WTC11 (cell line): ENCODE measurements around the gene KIF6. TPM values are rescaled to one million over a fixed set of nuclear protein-coding genes. Genes with fewer than 3 reads are reported as not detected.

ENCODE experiments used
- ATAC-seq: fragments of 200-7000 bp; cut with Tn5 transposase; 2 replicates; pipeline ENCODE4 v1.10.0; 2021; ENCODE audit warnings: mild to moderate bottlenecking, moderate library complexity
- CTCF ChIA-PET: fragments of 300-600 bp; sonication (Branson Sonifier 250); formaldehyde crosslinking; loops from one replicate; lab custom pipeline; 2021; ENCODE audit warnings: antibody characterized with exemption; lab: Charles Lee
- POLR2A ChIA-PET: fragments of 350-600 bp; sonication (Branson Sonifier 250); formaldehyde crosslinking; loops from one replicate; lab custom pipeline; 2021; ENCODE audit warnings: antibody characterized with exemption; lab: Charles Lee
- DNase-seq: peaks from one replicate; pipeline ENCODE4 v3.0.0; 2021; ENCODE audit warnings: low spot score
- H3K27ac Mint-ChIP-seq: 2 replicates; pipeline ENCODE4 v1.8.0; 2021; ENCODE audit warnings: mixed read lengths
- H3K27me3 Mint-ChIP-seq: 2 replicates; pipeline ENCODE4 v1.8.0; 2021; ENCODE audit warnings: low read depth, mild to moderate bottlenecking, moderate library complexity, mixed read lengths
- H3K36me3 Mint-ChIP-seq: 2 replicates; pipeline ENCODE4 v1.8.0; 2021; ENCODE audit warnings: mixed read lengths
- H3K4me1 Mint-ChIP-seq: 2 replicates; pipeline ENCODE4 v1.8.0; 2022; ENCODE audit warnings: mixed read lengths
- H3K4me3 Mint-ChIP-seq: 2 replicates; pipeline ENCODE4 v1.8.0; 2021; ENCODE audit warnings: mild to moderate bottlenecking, moderate library complexity, mixed read lengths
- H3K9me3 Mint-ChIP-seq: 2 replicates; pipeline ENCODE4 v1.8.0; 2021; ENCODE audit warnings: mixed read lengths
- EMX1 ChIP-seq: fragments of 250-450 bp; sonication (Bioruptor Pico); IDR thresholded peaks from 2 replicates; pipeline ENCODE4 v1.8.0; 2021; ENCODE audit warnings: mild to moderate bottlenecking
- ESRRA ChIP-seq: sonication (generic); formaldehyde crosslinking; IDR thresholded peaks from 2 replicates; pipeline ENCODE4 v1.8.1; 2022; ENCODE audit warnings: mild to moderate bottlenecking, missing genetic modification reagents, borderline replicate concordance
- GRHL2 ChIP-seq: fragments of 250-450 bp; sonication (Bioruptor Pico); IDR thresholded peaks from 2 replicates; pipeline ENCODE4 v1.8.0; 2022; ENCODE audit warnings: mild to moderate bottlenecking, moderate library complexity; ENCODE audit not compliant: insufficient replicate concordance, severe bottlenecking
- JUN ChIP-seq: sonication (generic); formaldehyde crosslinking; IDR thresholded peaks from 2 replicates; pipeline ENCODE4 v1.8.0; 2023; ENCODE audit warnings: mild to moderate bottlenecking, missing genetic modification reagents
- KAT7 ChIP-seq: sonication (generic); formaldehyde crosslinking; IDR thresholded peaks from 2 replicates; pipeline ENCODE4 v1.8.1; 2023; ENCODE audit warnings: missing genetic modification reagents, mild to moderate bottlenecking, borderline replicate concordance
- NFE2L1 ChIP-seq: sonication (generic); formaldehyde crosslinking; IDR thresholded peaks from 2 replicates; pipeline ENCODE4 v1.8.1; 2023; ENCODE audit warnings: missing genetic modification reagents
- SOX15 ChIP-seq: fragments of 250-450 bp; sonication (Bioruptor Pico); IDR thresholded peaks from 2 replicates; pipeline ENCODE4 v1.9.0; 2021; ENCODE audit warnings: mild to moderate bottlenecking
- TP53 ChIP-seq: sonication (generic); formaldehyde crosslinking; IDR thresholded peaks from 2 replicates; pipeline ENCODE4 v1.8.1; 2023; ENCODE audit warnings: mild to moderate bottlenecking, missing genetic modification reagents
- ZBTB21 ChIP-seq: sonication (generic); formaldehyde crosslinking; IDR thresholded peaks from 2 replicates; pipeline ENCODE4 v1.8.1; 2023; ENCODE audit warnings: mild to moderate bottlenecking, missing genetic modification reagents, borderline replicate concordance
- ZNF423 ChIP-seq: fragments of 250-450 bp; sonication (Bioruptor Pico); IDR thresholded peaks from 2 replicates; pipeline ENCODE4 v2.1.2; 2022; ENCODE audit warnings: mild to moderate bottlenecking, moderate library complexity
- ZNF671 ChIP-seq: fragments of 250-450 bp; sonication (Bioruptor Pico); IDR thresholded peaks from 2 replicates; pipeline ENCODE4 v1.8.0; 2021; ENCODE audit warnings: mild to moderate bottlenecking
- total RNA-seq: library from RNA; stranded (reverse); gene quantifications from 3 replicates; pipeline ENCODE4 v1.2.3, GENCODE V29; 2021
- TF ChIP-seq, protein P1 (sequence below): sonication (generic); formaldehyde crosslinking; IDR thresholded peaks from 2 replicates; pipeline ENCODE4 v1.8.0; 2022; ENCODE audit warnings: missing genetic modification reagents
- TF ChIP-seq, protein P2 (sequence below): fragments of 250-450 bp; sonication (Bioruptor Pico); IDR thresholded peaks from 2 replicates; pipeline ENCODE4 v1.9.0; 2021; ENCODE audit warnings: mild to moderate bottlenecking
- TF ChIP-seq, protein P3 (sequence below): sonication (generic); formaldehyde crosslinking; conservative IDR thresholded peaks from 2 replicates; pipeline ENCODE4 v1.8.1; 2022; ENCODE audit warnings: mild to moderate bottlenecking, missing genetic modification reagents
- TF ChIP-seq, protein P4 (sequence below): sonication (generic); formaldehyde crosslinking; IDR thresholded peaks from 2 replicates; pipeline ENCODE4 v1.8.1; 2022; ENCODE audit warnings: missing genetic modification reagents, borderline replicate concordance
- TF ChIP-seq, protein P5 (sequence below): fragments of 250-450 bp; sonication (Bioruptor Pico); IDR thresholded peaks from 2 replicates; pipeline ENCODE4 v1.9.0; 2021; ENCODE audit warnings: mild to moderate bottlenecking
- TF ChIP-seq, protein P6 (sequence below): sonication (generic); formaldehyde crosslinking; IDR thresholded peaks from 2 replicates; pipeline ENCODE4 v1.8.0; 2022; ENCODE audit warnings: mild to moderate bottlenecking, missing genetic modification reagents
- TF ChIP-seq, protein P7 (sequence below): fragments of 250-450 bp; sonication (Bioruptor Pico); IDR thresholded peaks from 2 replicates; pipeline ENCODE4 v1.8.0; 2021; ENCODE audit warnings: mild to moderate bottlenecking

Gene KIF6
- total RNA-seq, 1 experiment from 2014 or later = 0.57 TPM

DNA sequence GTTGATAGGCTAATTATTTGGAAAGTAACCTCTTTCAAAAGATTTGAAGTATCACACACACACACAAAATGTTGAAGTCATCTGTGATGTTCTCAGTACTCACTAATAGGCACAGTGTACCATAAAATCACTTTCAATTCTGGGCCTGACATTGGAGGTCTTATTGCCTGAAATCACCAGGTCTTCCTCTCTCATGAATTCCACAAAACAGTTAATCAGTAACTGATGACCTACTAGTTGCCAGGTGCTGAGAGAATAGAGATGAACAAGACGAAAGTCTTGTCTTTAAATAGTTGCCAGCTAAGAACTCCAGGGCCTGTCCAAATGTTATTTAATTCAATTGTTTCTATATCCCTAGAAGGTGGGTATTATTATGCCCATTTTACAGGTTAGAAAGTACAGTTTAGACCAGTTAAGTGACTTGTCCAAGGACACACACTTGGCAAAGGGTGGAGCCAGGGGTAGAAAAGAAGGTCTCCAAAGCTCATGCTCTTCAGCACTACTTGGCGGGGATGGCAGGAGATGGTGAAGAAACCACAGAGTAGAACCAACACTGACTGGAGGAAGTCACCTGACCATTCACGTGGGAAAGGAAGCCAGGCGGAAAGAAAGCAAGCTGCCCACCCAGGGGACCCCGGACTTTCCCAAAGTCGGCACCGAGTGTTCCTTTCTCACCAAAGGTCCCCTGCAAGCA is 116.4 kb downstream of the KIF6 start (continued):
- TF ChIP-seq EMX1 = no peak
- TF ChIP-seq NFE2L1 (CRISPR knock-in tag) = no peak
- TF ChIP-seq ZBTB21 (CRISPR knock-in tag) = no peak
- TF ChIP-seq JUN (CRISPR knock-in tag) = no peak
- TF ChIP-seq, protein P1, sequence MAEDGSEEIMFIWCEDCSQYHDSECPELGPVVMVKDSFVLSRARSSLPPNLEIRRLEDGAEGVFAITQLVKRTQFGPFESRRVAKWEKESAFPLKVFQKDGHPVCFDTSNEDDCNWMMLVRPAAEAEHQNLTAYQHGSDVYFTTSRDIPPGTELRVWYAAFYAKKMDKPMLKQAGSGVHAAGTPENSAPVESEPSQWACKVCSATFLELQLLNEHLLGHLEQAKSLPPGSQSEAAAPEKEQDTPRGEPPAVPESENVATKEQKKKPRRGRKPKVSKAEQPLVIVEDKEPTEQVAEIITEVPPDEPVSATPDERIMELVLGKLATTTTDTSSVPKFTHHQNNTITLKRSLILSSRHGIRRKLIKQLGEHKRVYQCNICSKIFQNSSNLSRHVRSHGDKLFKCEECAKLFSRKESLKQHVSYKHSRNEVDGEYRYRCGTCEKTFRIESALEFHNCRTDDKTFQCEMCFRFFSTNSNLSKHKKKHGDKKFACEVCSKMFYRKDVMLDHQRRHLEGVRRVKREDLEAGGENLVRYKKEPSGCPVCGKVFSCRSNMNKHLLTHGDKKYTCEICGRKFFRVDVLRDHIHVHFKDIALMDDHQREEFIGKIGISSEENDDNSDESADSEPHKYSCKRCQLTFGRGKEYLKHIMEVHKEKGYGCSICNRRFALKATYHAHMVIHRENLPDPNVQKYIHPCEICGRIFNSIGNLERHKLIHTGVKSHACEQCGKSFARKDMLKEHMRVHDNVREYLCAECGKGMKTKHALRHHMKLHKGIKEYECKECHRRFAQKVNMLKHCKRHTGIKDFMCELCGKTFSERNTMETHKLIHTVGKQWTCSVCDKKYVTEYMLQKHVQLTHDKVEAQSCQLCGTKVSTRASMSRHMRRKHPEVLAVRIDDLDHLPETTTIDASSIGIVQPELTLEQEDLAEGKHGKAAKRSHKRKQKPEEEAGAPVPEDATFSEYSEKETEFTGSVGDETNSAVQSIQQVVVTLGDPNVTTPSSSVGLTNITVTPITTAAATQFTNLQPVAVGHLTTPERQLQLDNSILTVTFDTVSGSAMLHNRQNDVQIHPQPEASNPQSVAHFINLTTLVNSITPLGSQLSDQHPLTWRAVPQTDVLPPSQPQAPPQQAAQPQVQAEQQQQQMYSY (CRISPR knock-in tag) = no peak
- no peak for TF ChIP-seq ZNF423 (CRISPR knock-in tag)
- TF ChIP-seq, protein P2, sequence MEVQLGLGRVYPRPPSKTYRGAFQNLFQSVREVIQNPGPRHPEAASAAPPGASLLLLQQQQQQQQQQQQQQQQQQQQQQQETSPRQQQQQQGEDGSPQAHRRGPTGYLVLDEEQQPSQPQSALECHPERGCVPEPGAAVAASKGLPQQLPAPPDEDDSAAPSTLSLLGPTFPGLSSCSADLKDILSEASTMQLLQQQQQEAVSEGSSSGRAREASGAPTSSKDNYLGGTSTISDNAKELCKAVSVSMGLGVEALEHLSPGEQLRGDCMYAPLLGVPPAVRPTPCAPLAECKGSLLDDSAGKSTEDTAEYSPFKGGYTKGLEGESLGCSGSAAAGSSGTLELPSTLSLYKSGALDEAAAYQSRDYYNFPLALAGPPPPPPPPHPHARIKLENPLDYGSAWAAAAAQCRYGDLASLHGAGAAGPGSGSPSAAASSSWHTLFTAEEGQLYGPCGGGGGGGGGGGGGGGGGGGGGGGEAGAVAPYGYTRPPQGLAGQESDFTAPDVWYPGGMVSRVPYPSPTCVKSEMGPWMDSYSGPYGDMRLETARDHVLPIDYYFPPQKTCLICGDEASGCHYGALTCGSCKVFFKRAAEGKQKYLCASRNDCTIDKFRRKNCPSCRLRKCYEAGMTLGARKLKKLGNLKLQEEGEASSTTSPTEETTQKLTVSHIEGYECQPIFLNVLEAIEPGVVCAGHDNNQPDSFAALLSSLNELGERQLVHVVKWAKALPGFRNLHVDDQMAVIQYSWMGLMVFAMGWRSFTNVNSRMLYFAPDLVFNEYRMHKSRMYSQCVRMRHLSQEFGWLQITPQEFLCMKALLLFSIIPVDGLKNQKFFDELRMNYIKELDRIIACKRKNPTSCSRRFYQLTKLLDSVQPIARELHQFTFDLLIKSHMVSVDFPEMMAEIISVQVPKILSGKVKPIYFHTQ (CRISPR knock-in tag) = no peak
- no peak for TF ChIP-seq TP53 (CRISPR knock-in tag)
- no peak for TF ChIP-seq SOX15

DNA sequence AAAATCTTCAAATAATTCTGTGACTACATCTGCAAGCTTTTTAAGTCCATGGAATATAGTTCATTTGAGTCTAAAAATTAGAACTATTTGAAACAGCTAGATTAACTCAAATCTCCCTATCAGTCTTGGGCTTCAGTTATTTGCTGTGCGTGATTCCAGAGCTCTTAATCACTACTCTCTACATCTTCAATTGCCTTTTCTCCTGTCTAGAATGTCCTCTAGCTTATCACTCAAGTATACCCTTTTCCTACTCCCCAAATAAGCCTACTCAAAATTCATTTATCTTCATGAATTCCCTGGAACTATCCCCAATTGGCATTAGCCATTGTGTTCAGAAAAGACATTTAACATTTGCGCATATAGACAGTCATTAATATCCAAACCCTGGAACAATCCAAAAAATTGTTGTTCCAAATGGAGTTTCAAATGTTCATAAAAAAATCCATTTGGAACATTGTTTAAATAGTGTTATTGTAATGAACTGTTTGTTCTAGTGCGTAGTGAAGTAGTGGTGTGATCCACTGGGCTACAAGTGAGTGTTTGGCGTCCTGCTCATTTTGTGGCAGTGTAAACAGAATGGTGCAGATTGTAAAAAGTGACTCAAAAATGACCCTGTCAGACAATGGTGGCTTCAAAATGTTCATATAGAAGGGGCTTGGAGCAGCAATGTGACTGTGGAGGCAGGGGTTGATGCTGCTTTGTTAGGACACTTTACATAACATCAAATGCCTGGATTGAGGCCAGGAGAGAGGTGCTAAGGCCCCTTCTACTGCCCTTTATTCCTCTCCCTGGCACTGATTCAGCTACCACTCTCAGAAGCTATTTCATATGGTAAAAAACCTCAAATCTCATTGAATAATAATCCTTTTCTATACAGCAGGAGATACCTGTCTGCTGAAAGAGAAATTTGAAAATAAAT is 122.3 kb downstream of the KIF6 start:
- no peak for ATAC-seq
- no peak for DNase-seq
- no peaks in the 10 kb centered on the region for H3K27me3 Mint-ChIP-seq
- ChIA-PET CTCF (no interaction called here), POLR2A (no interaction called here)
- peaks cover 8% of the 10 kb centered on the region; the same call in 1 of the 2 replicates for H3K4me1 Mint-ChIP-seq
- peaks cover 8% of the 10 kb centered on the region for H3K9me3 Mint-ChIP-seq
- H3K36me3 Mint-ChIP-seq = no peaks in the 10 kb centered on the region
- no peak for TF ChIP-seq EMX1
- TF ChIP-seq, protein P3, sequence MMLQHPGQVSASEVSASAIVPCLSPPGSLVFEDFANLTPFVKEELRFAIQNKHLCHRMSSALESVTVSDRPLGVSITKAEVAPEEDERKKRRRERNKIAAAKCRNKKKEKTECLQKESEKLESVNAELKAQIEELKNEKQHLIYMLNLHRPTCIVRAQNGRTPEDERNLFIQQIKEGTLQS (CRISPR knock-in tag) = no peak
- TF ChIP-seq GRHL2 (CRISPR knock-in tag) = no peak
- no peak for TF ChIP-seq ZNF671 (CRISPR knock-in tag)
- no peak overlapping the region for H3K27ac Mint-ChIP-seq
- H3K4me3 Mint-ChIP-seq = no peak overlapping the region

DNA sequence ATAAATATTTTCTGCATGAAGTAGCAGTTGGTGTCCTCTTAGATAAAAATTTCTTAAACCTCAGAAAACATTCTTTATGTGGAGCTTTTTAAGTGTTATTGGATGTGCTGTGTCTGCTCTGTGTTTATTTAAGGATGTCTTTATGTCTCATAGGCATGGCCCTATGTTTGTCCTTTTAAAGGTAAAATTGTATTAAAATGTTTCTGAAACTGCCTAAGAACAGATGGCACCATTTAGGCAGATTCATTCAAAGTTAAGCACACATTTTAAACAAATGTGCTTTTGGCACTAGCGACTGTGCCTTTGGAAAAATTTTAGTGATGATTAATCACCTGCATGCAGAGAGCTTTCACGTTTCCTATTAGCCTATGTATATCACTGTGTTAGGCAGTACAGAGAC is 125.2 kb downstream of the KIF6 start:
- DNase-seq (no peak), ATAC-seq (no peak)
- H3K9me3 Mint-ChIP-seq = peaks cover 12% of the 10 kb centered on the region
- peaks cover 8% of the 10 kb centered on the region; the same call in 1 of the 2 replicates for H3K4me1 Mint-ChIP-seq
- H3K36me3 Mint-ChIP-seq = no peaks in the 10 kb centered on the region
- H3K27me3 Mint-ChIP-seq = no peaks in the 10 kb centered on the region
- POLR2A ChIA-PET = no interaction called here
- H3K27ac Mint-ChIP-seq = no peak overlapping the region
- CTCF ChIA-PET = no interaction called here
- H3K4me3 Mint-ChIP-seq = no peak overlapping the region
- TF ChIP-seq, protein P4, sequence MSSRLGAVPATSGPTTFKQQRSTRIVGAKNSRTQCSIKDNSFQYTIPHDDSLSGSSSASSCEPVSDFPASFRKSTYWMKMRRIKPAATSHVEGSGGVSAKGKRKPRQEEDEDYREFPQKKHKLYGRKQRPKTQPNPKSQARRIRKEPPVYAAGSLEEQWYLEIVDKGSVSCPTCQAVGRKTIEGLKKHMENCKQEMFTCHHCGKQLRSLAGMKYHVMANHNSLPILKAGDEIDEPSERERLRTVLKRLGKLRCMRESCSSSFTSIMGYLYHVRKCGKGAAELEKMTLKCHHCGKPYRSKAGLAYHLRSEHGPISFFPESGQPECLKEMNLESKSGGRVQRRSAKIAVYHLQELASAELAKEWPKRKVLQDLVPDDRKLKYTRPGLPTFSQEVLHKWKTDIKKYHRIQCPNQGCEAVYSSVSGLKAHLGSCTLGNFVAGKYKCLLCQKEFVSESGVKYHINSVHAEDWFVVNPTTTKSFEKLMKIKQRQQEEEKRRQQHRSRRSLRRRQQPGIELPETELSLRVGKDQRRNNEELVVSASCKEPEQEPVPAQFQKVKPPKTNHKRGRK = no peak
- TF ChIP-seq ESRRA (no peak), KAT7 (CRISPR knock-in tag) (no peak)
- TF ChIP-seq, protein P5, sequence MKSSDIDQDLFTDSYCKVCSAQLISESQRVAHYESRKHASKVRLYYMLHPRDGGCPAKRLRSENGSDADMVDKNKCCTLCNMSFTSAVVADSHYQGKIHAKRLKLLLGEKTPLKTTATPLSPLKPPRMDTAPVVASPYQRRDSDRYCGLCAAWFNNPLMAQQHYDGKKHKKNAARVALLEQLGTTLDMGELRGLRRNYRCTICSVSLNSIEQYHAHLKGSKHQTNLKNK (CRISPR knock-in tag) = no peak
- TF ChIP-seq, protein P6, sequence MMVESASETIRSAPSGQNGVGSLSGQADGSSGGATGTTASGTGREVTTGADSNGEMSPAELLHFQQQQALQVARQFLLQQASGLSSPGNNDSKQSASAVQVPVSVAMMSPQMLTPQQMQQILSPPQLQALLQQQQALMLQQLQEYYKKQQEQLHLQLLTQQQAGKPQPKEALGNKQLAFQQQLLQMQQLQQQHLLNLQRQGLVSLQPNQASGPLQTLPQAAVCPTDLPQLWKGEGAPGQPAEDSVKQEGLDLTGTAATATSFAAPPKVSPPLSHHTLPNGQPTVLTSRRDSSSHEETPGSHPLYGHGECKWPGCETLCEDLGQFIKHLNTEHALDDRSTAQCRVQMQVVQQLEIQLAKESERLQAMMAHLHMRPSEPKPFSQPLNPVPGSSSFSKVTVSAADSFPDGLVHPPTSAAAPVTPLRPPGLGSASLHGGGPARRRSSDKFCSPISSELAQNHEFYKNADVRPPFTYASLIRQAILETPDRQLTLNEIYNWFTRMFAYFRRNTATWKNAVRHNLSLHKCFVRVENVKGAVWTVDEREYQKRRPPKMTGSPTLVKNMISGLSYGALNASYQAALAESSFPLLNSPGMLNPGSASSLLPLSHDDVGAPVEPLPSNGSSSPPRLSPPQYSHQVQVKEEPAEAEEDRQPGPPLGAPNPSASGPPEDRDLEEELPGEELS (CRISPR knock-in tag) = no peak
- TF ChIP-seq, protein P7, sequence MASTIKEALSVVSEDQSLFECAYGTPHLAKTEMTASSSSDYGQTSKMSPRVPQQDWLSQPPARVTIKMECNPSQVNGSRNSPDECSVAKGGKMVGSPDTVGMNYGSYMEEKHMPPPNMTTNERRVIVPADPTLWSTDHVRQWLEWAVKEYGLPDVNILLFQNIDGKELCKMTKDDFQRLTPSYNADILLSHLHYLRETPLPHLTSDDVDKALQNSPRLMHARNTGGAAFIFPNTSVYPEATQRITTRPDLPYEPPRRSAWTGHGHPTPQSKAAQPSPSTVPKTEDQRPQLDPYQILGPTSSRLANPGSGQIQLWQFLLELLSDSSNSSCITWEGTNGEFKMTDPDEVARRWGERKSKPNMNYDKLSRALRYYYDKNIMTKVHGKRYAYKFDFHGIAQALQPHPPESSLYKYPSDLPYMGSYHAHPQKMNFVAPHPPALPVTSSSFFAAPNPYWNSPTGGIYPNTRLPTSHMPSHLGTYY = no peak
